Stimulated activated CD8-positive, alpha-beta memory T cell treated with anti-CD3 and anti-CD28 coated beads, Interleukin-7, amount 100 ng/mL, for 1 hour (primary cell): ENCODE measurements around the gene PKIB.
"Not testable (repeated sequence)": the region's sequence is repeated elsewhere in the genome, so short reads cannot be mapped to it uniquely, and the experiment has no call there.

Experiments
- DNase-seq, 2 donors: peaks; one replicate each; pipeline ENCODE4 v3.0.0-alpha.2; 2020; ENCODE audit warnings: low read depth in 2 of 2

PKIB gene, protein sequence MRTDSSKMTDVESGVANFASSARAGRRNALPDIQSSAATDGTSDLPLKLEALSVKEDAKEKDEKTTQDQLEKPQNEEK

DNA sequence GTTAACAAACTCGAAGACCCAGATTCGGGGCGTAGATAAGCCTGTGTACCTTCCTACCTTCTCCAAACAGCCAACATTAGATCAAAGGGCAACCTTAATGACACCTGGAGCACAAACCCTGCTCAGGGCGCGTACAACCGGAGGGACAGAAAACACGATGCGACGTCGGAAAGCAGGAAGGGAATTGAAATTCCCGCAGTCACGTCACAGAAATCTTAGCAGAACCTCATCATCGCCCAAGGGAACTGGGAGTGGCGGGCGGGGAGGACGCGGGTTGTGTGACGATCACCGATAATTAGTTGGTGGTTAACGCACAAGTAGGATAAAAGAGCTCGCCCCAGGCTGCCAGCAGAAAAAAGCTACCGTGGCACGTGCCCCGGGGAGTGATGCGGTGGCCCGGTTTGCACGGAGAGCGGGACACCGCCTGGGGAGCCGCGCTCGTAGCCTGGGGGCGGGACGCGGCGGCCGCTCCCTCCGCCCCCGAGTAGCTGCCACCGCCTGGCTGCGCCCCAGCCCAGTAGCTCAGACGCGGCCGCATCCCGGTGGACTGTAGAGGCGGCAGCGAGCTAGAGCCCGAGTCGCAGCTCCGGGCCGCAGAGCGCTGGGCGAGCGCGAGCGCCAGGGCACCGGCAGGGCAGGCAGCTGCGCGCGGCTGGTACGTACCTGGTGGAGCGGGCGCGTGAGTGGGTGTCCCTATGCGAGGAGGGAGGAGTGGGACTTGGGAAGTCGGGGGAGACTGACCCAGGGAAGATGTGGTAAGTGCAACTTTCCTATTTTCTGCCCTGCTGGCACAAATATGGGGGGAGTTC, at the start of gene PKIB:
PKIB (plus strand) TSS at position 525 of the 809 bp plus-strand sequence. CDS start 107,390 bp downstream, outside the sequence.
- DNase-seq, result no peak

DNA sequence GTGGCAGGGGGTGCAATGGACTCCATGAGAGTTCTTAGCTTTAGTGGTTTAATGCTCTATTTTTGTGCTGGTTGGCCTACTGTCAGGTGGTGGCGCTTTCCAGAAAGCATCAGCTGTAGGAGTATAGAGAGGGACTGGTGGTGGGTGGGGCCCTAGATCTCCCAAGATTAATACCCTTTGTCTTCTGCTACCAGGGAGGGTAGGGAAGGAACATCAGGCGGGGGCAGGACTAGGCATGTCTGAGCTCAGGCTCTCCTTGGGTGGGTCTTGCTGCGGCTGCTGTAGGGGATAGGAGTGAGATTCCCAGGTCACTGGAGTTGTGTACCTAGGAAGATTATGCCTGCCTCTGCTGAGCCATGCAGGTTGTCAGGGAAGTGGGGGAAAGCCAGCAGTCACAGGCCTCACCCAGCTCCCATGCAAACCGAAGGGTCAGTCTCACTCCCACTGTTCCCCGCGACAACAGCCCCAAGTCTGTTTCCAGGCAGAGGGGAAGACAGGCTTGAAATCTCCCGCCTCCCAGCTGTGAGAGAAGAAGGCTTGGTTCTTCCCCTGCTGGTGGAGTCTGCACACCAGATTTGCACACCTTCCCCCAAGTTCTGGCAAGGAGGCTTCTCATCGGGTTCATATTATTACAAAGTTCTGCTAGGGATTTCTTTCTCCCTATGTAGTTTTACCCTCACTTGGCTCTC, 46.7 kb upstream of the PKIB start:
- no peak for DNase-seq

DNA sequence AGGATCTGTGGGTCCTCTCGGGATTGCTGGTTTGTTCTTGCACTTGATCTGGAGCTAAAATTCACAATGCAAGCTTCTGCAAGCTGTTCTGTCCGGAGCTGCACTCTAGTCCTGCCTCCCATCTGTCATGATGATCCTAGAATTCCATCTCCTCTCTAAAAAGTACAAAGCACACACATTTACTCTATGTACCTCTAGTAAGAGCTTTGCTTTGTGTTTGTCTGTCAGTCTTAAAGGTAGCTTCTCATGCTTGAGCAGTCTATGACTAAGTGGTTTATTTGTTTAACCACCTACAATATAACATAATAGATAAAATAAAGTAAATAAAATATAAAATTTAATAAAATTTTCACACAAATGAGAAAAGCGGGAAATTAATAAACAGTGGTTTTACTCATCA, 46.0 kb upstream of the PKIB start:
- DNase-seq, result no peak

DNA sequence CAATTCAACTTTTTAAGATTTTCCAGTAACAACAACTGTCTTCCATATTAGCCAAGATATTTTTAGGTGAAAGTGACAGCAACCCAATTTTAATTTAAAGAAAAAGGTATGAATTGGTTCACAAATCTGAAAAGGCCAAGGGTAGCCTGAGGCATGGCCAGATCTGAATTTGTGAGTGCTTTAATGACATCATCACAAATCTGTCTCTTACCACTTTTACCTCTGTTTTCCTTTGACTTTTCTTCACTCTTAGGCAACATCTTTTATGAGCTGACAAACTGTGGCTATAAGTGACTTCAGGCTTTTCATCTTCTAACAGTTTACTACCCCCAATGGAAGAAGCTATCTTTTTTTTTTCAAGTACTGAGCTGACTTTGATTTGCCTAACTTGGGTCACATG, 44.5 kb upstream of the PKIB start:
- no peak for DNase-seq

DNA sequence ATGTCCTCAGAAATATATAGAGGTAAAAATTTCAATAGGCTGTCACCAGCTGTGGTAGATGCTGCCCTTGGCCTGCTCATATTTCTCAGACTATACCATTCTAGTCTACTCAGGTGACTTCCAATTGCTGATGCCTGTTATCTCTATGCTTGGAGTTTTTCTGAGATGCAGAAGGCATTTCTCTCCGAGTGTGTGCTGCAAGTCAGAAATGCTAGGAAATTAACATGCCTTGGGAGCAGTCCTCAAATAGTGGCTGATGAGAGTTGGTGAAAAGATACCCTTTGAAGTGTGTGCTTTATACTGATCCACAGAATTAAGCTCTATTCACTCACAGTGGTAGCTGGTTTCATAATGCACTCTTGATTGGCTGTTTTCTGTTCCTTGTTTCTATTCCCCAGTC, 43.2 kb upstream of the PKIB start:
- DNase-seq, result no peak

DNA sequence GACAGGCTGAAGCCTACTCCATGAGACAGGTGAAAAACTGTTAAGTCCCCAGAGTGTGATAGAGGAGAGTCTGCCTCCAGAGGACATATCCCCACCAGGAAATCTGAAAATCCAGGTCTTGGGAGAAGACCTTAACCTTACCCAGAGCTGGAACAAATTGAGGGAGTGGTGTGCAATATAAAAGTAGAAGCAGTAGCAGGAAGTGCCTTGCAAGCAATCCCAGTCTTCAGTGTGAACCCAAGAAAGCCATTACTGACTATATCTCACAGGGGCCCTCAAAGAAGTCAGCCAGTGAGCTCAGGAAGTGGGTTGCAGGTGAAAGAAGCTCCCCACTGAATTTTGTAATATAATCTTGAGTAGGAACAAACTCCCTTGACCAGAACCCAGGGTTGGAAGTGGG, 41.9 kb upstream of the PKIB start:
- DNase-seq, result no peak

DNA sequence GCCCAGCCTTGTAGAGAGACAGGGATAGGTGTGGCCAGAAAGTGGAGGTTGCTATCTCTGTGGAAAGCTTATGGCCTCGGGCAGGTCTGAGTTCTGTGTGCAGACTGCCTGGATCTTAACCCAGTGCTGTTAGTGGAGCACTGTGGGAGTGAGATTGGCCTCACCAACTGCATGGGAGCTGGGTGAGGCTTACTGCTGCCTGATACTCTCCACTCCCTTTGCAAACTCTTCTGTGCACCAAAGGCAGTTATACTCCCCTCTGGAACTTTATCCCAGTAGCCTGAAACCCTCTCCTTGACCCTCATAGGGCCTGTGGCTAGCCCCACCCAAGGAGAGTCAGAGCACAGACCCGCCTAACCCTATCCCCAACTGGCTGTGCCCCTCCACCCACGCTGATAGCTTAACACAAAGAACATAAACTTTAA, 41.4 kb upstream of the PKIB start:
- no peak for DNase-seq

DNA sequence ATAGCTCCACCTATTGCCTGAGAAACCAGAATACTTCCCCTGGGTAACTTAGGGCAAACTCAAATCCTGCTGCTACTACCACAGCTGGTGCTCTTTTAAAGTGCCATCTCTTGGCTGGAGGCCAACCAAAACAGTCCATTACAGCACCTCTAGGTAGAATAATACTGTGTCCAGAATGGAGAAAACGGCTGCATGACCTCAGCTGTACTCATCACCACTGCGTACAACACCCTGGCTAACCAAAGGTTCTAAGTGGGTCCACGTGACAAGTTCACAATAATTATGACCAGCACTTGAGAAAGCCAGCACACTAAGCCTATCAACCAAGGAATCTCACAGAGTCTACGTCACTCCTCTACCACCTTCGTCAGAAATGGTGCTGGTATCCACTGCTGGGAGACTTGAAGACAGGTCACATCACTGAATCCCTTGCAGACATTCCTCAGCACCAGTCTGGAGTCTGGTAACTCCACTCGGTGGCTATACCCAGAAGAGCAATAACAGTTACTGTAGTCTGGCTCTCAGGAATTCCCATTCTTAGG, 40.9 kb upstream of the PKIB start:
- DNase-seq, result no peak

DNA sequence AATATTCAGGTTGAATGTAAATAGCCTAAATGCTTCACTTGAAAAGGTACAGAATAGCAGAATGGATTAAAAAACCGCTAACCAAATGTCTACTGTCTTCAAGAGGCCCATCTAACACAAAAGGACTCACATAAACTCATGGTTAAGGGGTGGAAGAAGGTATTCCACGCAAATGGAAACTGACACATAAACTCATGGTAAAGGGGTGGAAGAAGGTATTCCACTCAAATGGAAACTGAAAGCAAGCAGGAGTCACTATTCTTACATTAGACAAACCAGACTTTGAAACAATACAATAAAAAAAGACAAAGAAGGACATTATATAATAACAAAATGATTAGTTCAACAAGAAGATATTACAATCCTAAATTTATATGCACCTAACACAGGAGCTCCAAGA, 38.3 kb upstream of the PKIB start:
- no peak for DNase-seq

DNA sequence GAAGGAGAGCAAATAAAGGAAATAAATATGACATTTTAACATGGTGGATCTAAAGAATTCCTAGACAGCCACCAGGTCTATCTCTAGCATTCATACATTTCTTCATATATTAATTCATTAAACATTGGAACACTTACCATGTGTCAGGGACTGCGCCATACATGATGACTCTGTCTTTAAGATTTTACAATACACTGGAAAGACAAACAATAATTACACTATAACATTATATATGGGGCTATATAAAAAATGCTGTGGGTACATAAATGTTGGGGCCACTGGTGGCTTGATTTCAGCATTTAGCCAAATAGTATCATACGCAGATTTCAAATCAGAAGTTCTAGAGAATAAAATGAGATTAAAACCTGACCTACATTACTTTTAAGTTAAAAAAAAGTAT, 33.3 kb upstream of the PKIB start:
- no peak for DNase-seq

DNA sequence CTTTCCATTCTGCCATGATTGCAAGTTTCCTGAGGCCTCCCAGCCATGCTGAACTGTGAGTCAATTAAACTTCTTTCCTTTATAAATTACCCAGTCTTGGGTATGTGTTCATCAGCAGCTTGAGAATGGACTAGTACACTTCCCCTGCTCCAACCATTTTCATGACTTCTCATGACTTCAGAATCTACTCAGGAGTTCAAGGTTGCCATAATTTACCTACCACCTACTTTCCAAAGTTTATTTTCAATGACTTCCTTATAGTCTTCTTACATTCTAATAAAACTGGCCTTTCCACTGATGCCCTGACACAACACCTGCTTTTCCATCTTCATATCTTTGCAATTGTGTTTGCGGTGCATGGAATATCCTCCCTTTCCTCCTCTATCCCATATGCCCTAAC, 31.2 kb upstream of the PKIB start:
- DNase-seq, result no peak

DNA sequence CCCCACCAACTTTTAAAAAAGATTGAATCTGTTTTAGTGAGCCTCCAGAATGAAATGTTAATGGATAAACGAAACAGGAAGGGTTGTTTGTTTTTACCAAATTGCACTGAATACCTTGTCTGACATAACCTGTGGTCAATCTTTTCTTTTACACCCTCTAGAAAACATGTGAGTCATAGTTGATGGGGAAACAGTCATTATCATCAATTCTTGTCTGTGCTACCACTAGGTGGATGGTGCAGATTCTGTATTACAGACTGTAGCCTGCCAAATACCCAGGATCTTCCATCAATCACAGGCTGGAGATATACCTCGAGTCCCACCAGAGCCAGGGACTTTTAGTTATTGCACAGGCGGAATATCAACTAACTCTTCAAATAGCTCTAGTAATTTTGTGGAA, 29.5 kb upstream of the PKIB start:
- no peak for DNase-seq

DNA sequence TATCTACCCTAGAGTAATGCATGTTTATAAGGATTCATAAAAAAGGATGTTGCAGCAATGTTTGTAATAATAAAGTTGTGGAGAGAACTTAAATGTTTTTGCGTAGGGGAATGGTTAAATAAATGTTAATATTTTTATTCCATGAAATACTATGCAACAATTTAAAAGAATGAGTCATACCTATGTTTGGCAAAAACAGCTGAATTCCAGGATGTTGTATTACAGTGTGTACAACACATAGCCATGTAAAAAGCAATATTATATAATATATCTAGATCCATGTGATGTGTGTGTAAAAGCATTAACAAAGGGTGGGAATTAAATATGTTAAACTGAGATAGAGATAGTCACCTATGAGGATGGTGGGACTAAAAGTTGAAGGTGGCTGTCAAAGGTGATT, 21.1 kb upstream of the PKIB start:
- DNase-seq, result no peak

DNA sequence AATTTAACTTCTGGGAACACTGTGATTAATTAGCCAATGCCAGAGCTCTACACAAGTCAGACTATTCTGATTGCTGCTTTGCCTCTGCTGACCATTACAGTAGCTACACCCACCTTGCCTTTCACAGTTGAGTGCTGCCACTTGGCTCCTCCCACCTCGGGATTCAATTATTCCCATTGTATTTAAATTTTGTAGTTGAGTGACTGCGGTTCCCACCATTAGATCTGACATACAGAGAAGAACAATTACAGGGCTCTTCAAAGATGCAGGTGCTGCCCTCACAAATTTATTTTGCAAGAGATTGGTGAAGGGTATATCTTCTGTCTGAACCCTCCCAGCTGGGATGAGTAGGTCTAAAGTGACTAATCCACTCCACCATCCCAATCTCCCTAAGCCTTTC, 11.9 kb upstream of the PKIB start:
- DNase-seq, result not testable (repeated sequence)

DNA sequence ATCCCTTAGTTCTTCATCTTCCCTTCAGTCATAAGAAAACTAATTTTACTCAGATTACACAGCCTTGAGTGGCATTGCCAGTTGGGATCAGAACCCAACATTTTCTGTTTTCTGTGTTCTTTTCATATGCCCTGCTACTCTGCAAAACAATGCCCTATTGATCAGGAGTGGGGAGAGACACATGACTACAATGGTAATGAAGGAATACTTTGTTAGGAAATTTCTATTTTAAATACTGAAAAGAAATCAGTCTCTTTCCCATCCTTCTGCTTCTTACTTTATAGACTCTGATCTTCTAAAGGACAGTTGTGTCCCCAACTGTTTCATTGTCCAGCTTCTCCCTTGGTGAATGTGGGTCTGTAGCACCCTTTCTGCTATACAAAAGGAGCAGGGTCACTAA, 5.5 kb upstream of the PKIB start:
- DNase-seq, result no peak

DNA sequence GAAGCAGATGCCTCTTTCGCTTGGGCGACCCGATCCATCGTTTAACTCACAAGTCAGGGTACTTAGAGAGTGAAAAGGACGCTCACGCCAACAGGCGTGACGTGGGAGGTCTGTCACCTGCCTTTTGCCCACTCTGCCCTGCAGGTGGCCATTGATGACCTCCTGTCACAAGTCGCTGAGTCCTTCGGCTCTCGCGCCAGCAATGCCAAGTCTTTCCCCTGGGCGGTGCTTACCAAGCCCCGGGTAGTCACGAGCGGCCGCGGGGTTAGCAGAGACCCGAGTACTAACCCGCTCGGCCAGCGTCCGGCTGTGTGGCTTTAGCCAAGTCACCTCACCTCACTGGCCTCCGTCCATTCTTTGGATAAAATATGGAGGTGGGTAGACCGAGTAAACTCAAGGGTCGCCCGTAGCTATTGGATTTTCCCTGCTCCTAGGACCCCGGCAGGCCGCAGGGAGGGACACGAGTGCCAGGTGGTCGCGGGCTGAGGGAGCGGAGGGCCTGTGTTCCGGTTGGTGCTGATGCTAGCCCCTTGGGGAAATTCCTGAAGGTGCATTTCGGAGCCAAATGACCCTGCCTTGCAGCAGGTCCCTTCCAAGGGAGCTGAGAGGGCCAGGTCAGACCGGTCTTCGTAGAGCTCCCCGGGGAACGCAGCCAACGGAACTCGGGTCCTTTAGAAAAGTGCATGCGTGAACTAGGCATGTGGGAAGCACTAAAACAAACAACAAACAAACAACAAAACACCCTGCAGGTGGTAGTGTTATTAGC, 668 bp downstream of the PKIB start:
- no peak for DNase-seq

DNA sequence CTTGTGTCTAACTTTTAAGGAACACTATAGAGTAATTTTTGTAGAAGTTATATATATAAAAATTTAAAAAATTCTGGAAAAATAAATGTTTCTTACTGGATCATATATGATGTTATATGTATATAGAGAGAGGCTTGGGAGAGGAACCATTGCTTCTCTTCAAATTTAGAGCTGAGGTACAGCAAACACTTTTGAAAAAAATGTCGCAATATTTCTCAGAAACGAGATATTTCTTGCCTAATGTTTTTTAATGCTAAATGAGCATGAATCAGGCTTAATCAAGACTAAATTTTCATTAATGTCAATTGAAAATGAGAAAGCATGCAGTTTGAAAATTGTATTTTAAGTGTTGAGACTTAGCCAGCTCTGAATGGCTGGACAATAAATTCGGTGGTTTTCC, 2.6 kb downstream of the PKIB start:
- DNase-seq, result no peak

DNA sequence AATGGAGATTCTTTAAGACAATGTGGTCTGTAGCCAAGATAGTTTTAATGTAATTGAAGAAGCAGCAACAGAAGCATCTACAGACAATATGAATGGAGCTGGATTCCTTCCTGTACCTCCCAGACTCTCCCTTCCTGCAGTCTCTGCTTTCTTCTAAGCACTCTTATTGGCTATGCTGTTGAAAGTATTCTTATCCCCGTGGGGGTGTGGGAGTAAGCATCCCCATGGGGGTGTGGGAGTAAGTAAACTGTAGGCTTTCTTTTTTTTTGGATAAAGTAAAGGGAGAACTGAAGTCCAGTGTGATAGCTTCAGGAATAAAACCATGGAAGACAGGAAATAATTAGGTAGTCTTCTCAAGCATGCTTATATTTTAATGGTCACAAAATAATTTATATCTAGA, 4.1 kb downstream of the PKIB start:
- DNase-seq, result no peak

DNA sequence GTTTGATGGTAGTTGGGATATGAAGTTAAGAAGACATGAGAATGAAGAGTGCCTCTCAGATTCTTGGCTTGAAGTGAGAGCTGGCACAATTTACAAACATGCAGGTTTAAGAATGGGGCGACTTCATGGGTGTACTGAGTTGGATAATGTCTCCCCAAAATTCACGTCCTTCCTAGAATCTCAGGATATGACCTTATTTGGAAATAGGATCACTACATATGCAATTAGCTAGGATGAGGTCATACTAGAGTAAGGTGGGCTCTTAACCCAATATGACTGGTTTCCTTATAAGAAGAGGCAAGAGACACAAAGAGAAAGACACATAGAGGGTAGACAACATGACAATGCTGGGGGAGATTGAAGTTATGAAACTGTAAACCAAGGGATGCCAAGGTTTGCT, 5.2 kb downstream of the PKIB start:
- DNase-seq, result no peak

DNA sequence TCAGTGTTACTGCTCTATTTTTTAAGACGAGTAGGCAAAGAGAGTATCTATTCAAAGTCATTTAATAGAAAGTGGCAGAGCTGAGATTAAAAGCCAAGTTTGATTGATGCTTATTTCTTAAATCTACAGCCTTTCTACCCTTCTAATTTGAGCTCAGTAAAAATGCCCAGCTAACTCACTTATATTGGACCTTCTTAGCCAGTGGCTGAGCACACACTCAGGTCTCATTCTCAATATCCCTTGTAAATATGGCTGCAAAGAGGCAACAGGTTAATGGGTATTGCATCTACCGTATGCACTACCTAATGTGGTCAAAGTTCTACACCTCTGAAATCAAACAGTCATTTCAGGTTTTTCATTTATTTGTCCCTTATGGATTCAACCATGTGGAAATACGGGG, 6.7 kb downstream of the PKIB start:
- no peak for DNase-seq

DNA sequence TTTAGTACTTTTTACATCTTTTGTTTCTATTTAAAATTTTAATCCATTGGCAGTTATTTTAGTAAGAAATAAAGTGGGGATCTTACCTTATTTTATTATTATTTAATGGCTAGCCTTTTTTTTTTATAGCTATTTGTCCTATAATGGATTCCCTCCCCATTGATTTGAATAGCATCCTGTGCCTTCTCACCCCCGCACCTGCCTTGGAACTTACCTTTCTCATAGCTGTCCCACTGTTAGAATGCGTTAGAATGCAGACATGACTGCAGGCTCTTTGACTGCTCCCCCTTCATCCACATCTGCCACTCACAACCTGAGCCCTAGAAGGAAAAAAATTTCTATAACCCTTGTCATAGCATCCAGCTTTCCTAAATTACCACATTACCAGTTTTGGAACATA, 9.1 kb downstream of the PKIB start:
- DNase-seq, result no peak

DNA sequence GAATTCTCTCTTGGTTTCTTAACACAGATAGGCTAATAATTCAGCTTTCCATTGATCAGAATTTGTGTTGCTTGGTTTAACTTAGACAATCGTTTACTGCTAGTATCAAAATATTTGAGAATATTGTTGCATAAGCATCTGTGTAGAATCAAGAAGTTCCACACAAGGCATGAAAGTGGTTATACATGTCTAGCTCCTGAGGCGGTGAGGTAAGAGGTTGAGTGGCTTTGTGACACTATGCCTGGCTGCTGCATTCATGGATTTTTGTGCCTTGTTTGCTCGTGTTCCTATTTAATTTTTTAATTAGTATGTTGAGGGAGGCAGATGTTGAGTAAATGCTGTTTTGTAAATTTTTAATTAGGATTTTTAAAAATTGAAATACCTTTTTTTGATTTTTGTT, 10.2 kb downstream of the PKIB start:
- no peak for DNase-seq
